HG02623 (cell line): Measurements from ENCODE around the gene DYNC1H1.

Experiments
- ATAC-seq: cut with Tn5 transposase; IDR thresholded peaks from one replicate; pipeline ENCODE4 v1.9.1; 2021; ENCODE audit warnings: moderate library complexity; ENCODE audit not compliant: unreplicated experiment

Gene DYNC1H1

DNA sequence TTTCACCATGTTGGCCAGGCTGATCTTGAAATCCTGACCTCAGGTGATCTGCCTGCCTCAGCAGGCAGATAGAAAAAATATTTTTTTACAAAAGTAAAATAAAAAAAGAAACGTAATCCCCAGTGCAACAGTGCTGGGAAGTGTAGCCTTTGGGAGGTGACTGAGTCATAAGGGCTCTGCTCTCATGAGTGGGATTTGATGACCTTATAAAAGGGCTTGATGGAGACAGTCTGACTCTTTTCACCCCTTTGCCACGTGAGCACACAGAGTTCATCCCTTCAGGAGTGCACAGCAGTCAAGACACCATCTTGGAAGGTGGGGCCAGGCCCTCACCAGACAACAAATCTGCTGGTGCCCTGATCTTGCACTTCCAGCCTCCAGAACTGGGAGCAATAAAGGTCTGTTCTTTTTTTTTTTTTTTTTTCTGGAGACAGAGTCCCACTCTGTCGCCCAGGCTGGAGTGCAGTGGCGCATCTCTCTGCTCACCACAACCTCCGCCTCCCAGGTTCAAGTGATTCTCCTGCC lies 24.7 kb upstream of the DYNC1H1 start:
- no peak for ATAC-seq

DNA sequence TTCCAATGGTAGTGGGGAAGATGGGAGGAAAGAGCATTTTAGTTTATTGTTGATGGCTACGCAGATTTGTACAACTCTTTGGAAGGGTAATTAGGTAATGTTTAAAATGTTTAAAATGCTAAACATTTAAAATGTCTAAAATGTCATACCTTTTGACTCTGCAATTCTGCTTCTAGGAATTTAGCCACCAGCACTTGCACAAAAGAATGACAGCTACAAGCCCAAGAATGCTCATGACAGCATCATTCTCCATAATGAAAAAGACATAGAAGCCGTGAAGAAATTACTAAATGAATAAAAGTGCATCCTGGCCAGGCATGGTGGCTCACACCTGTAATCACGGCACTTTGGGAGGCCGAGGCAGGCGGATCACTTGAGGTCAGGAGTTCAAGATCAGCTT lies 19.9 kb upstream of the DYNC1H1 start:
- no peak for ATAC-seq

DNA sequence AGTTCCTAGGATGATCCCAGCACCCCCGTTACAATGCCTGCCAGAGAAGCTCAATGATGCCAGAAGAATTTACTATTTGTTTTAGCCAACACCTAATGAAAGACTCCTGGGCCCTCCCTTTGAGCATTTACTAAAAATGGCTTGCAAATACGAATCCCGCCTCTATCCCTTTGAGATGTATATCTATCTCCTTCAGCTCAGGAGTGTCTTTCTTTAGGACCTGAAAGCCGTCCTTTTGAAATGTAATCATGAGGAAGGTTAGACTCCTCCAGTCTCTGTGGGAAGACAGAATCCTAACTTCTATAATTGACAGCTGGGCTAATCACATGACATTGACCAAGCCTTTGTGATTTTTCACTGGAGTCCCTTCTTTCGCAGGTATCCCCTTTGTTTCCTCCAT lies 19.2 kb upstream of the DYNC1H1 start:
- no peak for ATAC-seq

DNA sequence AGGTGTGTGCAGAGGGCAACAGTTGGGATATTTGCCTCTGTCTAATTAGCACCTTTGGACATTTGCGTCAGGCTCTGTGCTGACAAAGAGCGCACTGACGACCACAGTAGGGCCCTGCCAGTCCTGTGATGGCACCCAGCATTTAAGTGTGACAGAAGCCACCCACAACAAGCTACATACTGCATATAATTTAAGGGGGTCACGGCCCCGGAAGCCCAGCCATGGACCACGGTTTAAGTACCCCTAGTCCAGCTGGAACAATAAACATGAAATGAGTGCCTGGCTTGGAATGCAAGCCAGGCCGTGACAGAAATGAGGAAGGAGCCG lies 16.8 kb upstream of the DYNC1H1 start:
- no peak for ATAC-seq

DNA sequence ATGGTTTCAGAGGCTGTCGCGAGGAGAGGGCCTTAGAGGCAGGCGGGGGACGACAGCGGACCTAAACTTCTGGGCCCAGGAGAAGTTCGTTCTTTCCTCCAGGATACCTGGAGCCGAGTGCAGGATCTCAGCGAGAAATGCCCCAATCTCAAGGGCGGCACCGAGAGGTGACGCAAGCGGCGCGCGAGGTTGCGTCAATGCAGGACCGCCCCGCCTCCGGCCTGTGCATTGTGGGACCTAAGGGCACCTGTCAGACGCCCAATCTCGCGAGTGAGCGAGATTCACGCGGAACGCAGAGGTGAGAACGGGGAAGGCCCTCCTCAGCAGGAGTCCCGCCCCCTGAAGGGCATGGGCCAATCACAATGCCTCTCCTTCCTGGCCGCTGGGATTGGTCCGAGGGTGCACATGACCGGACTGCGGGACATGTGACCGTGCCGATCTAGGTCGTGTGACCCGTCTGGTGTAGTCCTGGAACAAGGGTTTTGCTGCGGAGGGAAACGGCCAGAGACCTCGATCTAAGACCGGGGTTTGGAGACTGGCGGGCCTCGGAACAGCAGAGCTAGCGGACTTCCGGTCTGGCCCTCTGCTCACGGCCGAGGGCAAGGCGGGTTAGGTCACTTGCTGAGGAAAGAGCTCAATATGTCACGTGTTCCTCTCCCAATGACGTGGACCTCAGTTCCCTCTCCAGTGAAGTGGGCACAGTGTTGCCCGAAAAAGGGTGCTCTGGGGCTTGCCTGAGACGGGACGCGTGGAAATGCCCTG lies 16.3 kb upstream of the DYNC1H1 start:
- ATAC-seq = peak; percentile 98

DNA sequence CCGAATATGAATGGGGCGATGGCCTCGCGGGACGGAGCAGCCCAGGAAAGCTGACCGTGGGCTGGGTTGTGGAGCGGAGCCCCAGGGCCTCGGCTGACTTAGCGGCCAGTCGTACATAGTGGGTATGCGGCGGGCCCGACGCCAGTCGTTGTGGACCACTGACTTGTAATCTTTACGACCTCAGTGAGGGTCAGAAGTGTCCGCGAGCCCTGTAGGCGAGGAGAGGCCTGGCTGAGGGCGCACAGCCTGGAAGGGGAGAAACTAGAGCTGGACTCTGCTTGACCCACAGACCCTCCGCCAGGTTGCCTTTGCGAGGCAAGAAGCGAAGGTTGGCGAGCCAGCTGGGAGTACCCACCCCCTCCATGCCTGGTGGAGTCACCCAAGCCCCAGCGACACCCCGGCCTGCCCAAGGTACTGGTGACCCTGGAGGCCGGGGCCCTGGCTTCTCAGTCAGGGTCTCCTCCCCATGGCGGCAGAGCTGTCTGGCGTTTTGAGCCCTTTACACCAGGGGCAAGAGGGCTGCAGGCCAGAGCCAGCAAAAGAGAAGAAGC lies 15.6 kb upstream of the DYNC1H1 start:
- ATAC-seq = no peak

DNA sequence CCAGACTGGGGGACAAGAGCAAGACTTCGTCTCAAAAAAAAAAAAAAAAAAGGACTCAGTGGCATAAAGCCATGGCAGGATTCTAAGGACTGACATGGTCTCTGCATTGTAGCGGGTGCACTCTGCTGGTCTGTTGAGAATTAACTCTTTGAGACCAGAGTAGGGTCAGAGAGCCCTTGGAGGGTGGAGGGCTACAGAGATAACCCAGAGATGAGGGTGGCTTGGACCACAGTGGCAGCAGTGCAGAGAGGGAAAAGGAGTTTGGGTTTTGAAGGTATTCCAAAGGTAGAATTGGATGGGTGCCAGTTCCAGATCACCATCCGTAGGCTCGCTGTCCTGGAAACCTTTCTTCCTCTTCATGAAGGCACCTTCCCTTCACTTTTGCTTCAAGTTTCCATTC lies 14.3 kb upstream of the DYNC1H1 start:
- no peak for ATAC-seq

DNA sequence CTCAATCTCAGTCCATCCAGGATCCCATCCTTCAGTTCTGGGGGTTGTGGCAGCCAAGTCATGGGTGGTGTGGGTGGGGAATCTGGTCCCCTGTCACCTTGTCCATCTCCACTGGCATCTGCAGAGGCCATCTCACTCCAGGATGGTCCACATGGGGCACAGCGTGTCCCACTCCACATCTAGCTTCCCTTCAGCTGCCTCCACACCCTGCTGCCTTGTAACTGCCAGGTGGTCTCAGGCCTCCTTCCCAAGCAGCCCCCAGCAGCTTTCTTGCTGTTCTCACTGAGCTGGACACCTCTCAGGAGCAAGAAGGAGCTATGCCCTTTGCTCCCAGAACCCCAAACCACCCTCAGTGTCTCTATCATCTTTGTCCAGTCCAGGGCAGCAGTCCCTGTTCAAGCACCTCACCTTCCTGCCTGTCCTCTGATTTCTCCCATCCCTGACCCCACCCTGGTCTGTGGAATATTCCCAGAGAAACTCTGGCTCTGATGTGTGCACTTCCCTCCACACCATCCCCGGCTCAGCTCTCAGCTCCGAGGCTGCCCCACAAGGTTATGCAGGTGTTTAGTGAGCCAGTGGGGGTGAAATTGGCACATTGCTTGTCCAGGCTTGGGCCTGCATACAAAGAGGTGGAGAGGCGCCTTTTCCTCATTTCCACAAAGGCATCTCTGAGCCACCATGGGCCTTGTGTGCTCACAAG lies 13.7 kb upstream of the DYNC1H1 start:
- ATAC-seq = no peak

DNA sequence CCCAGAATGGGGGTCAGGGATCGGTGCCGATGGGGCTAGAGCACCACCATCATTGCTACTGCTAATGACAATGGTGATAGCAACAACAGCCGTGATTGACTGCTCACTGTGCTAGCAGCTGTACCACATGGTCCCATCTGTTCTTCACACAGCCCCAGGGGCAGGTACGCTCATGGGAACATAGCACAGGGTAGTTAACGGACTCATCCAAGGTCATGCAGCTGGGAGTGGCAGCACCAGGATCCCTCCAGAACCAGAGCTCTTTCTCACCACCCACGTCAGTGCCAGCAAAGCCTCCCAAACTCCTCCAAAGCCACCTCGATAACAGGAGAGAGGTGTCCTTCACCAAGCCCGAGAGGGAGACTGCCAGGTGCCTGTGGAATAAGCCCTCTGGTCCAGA lies 11.2 kb upstream of the DYNC1H1 start:
- ATAC-seq = no peak

DNA sequence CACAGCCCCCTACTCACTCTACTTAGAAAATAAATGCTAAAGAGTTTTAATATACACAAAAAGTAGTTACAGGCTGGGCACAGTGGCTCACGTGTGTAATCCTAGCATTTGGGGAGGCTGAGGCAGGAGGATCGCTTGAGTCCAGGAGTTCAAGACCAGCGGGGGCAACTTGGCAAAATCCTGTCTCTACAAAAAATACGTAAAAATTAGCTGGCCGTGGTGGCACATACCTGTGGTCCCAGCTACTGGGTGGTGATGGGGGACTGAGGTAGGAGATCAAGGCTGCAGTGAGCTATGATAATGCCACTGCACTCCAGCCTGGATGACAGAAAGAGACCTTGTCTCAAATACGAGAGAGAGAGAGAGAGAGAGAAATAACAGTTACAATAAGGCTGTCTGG lies 9.9 kb upstream of the DYNC1H1 start:
- ATAC-seq = no peak

DNA sequence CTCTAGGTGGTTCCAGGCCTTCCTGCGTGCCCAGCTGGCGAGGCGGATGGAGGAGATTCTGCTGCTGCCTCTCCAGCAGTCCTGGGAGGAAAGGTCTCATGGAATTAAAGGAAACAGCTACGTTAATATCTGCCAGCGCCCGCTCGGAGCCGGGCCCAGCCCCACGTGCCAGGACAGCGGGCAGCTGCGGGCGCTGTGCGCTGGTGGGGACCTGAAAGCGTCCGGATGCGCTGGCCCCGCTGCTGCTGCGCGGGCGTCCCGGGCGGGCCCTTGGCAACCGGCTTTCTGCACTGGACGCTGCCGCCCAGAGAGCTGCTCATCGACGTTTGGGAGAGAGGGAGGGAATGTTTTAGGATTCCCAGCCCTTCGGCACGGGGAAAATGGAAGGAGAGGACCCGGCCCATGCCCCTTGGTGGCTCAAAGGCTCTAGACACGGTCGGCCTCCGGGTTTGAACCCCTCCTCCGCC lies 8.6 kb upstream of the DYNC1H1 start:
- ATAC-seq = no peak

DNA sequence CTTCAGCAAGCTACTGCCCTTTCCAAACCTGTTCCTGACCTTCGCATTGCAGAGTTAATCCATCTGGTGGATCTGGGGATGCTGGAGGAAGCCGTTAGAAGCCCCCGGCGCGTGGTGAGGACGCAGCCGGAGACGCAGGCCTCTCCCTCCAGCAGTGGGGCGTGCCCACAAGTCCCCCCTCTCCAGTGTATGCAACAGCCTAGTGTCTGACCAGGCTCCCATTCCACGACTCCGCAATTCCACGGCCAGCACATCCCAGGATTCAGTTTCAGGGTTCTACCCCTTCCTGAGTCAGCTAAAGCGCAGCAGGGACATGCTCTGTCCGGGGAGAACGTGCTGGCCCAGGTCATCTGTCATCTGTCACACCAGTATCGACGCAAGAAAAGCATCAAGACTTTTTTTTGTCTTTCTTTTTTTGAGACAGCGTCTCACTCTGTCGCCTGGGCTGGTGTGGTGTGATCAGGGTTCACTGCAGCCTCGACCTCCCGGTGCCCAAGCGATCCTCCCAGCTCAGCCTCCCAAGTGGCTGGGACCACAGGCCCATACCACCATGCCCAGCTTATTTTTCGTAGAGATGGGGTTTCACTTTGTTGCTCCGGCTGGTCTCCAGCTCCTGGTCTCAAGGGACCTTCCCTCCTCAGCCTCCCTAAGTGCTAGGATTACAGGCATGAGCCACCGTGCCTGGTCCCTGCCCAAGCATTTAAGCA lies 8.0 kb upstream of the DYNC1H1 start:
- no peak for ATAC-seq

DNA sequence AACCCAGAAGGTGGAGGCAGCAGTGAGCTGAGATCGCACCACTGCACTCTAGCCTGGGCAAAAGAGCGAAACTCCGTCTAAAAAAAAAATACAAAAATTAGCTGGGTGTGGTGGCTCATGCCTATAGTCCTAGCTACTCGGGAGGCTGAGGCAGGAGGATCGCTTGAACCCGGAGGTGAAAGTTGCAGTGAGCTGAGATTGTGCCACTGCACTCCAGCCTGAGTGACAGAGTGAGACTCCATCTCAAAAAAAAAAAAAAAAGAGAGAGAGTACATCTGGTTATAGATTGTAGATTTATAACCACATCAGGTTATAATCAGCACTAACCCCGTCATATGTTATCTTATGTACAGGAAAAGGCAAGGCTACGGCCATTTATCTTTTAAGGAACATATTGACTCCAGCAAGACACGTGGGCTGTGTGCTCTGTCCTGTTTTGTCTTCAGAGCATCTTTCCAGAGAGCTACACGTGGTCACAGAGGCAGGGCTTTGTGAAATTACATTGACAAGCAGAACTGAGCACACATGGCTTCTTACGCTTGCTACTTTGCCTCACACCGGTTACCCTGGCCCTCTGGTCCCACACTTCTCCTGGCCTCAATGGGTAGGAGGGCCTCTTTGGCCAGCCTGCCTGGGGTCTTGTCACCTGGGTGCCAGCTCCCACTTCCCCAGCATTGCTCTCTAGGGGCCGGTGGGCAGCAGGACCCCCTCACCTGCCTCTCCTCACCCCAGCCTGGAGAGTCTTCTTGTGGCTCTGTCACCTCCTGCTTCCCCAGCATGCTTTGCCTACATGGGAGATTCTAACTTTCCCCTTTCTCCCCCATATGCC lies 6.8 kb upstream of the DYNC1H1 start:
- no peak for ATAC-seq

DNA sequence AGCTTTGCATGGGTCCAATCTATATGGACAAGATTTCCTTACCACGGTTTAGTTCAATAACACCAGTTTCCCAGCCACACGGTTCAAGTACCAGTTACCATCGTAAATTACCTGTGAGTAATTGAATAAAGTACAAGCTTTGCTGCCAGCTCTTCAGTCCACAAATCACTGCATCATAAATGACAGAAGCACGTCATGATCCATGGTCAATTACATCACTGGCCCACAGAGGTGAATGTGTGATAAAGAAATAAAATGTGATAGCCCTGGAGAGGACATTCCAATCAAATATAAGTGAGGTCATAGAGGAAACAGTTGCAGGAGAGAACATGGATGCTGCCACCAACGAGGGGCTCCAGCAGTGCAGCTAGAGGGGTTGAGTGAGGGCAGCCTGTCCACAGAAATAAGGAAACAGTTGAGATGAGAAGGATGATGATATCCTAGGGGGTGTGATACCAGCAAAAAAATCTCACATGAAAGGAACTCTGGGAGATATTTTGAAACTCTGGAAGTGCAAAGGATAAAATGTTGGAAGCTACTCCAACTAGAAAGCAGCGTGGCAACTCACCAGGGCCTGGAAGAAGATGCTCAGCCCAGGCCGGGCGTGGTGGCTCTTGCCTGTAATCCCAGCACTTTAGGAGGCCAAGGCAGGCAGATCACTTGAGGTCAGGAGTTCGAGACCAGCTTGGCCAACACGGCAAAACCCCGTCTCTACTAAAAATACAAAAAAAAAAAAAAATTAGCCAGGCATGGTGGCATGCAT lies 5.8 kb upstream of the DYNC1H1 start:
- ATAC-seq = no peak

DNA sequence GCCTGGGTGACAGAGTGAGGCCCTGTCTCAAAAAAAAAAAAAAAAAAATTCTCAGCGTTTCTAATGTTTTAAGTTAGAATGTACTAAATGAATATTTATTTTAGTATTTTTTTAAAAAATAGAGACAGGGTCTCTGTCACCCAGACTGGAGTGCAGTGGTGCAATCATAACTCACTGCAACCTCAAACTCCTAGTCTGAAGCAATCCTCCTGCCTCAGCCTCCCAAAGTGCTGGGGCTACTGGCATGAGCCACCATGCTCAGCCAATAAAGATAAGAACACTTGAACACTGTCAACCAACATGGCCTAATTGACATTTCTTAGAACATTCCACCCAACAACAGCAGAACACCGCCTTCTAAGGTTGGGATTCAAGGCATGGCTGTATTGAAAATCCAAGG lies 5.1 kb upstream of the DYNC1H1 start:
- no peak for ATAC-seq

DNA sequence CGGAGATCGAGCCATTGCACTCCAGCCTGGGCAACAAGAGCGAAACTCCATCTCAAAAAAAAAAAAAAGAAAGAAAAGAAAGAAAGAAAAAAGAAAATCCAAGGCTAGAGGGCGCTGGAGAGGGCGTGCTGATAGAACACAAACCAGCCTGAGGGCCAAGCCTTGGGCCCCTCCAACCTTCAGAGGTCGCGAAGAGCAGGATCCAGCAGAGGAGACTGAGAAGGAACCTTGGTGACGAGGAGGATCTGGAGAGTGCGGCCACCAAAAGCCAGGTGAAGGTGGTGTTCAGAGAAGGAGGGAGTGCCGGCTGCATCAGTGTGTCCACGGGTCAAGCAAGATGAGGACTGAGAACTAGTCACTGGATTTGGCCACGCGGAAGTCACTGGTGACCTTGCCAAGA lies 4.1 kb upstream of the DYNC1H1 start:
- no peak for ATAC-seq

DNA sequence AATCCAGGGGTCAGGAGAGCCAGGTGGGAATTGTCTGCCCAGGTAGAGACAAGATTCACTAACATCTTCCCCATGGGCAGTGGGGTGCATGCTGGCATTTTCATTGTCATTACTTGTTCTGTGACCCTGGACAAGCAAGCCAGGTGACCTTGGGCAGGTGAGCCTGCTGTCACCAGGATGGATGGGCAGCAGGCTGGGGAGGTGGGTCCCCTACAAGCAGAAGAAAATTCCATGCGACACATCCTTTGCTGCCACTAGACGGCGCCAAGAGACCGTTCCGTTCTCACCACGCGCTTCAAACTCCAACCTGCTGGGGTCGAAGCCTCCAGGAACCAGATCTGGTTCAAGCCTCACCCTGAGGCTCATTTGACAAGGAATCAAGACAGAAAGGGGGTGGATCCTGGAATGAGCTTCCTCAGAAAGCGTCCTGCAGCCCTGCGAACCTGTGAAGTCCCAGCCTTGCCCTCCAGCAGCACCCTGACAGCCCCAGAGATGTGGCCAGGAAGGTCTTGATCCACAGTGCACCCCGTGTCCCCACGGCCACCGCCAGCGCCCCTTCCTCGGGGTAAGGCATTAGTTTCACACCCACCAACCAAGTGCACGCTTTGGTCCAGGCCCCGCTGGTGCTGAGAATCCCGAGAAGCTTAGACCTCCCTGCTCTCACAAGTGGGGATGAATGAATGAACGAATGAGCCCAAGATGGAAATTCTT lies 3.2 kb upstream of the DYNC1H1 start:
- ATAC-seq = no peak

DNA sequence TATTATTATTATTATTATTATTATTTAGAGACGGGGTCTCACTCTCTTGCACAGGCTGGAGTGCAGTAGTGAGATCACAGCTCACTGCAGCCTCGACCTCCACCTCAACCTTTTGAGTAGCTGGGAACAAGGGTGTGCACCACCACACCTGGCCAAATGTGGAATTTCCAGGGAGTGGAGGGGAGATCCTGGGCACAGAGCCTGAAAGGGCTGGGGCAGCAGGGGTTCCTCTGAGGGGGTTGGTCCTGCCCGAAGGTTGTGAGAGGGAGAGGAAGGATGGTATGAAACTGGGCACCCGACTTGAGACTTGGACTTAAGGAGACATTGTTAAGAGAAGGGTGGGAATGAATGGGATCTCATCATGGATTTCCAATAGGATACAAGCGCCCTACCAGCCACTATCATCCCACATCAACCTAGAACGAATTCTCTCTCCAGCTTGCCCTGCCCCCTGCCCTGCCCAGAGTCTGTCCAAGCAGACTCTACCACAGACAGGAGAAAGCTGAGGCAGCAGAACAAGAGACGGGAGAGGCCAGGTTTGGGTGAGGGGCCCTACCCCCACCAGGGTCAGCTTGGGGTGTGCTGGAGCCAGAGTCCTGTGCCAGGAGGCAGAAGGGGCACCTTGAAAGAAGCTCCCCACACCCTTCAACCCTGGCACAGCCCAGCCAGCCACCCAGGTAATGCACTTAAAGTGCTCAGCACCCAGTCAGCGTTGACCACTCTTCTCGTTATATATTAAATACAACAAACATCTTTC lies 2.4 kb upstream of the DYNC1H1 start:
- no peak for ATAC-seq

DNA sequence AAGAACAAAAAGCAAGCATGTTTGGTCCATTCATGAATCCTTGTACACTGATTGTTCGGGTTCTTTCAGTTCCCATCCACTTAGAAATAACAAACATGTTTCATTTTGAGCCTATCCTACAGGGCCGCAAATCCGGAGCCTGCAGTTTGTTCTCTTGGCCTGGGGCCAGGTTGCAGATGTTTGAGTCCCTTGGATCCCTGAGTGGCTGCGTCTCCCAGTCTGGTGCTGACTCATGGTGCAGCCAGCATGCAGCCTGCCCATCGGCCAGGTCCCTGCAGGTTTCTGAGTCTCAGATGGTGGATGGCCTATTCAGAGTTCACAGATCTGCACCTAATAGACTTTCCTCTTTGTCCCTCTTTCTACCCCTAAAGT lies 1.9 kb upstream of the DYNC1H1 start:
- no peak for ATAC-seq
